ENCODE results near the gene ABHD14A.
A peak's percentile ranks its signal among the peaks of the same experiment; 100 is the strongest.

Gene ABHD14A

DNA sequence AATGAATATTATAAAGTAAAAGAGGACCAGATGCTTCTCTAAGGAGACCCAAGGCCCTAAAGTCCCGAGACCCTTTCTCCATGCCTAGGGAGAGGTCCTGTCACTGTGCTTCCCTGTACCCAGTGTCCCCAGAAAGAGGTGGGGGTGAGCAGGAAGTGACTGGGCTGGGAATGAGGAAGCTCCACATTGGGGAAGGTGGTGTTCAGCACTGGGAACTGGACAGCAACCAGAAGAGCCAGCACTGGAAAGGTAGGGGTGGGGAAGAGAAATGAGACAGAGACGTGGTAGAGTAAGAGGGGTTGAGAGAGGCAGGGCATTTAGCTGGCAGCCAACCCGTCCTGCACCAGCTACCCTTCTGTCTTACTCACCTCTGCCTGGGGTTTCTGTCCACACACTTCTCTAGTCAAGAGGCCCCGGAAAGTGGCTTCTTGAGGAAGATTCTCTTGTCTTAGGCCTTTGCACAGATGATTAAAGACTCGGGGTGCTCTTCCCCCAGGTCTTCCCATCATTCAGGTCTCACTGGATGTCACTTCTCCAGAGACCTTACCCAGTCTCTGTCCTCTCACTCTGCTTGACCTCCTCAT is 45.4 kb upstream of the ABHD14A start:
- no peak for TF ChIP-seq SNAI2 (CRISPR knock-in tag; IDR thresholded peaks at IDR 0.05)
- peak; percentile 33; the same call in 1 of the 3 replicates for ATAC-seq

DNA sequence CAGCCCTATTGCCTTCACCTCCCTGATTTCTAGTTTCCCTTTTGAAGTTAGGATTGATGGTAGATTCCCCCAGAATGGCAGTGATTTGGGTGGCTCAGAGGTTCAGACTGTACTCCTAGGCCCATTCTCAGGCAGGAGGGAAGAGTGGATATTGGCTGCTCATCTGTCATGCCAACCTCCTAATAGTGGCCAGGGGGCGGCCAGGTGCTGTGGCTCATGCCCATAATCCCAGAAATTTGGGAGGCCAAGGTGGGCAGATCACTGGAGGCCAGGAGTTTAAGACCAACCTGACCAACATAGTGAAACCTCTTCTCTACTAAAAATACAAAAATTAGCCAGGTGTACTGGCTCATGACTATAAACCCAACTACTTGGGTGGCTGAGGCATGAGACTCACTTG is 44.4 kb upstream of the ABHD14A start:
- no peak for ATAC-seq
- TF ChIP-seq, protein P1, sequence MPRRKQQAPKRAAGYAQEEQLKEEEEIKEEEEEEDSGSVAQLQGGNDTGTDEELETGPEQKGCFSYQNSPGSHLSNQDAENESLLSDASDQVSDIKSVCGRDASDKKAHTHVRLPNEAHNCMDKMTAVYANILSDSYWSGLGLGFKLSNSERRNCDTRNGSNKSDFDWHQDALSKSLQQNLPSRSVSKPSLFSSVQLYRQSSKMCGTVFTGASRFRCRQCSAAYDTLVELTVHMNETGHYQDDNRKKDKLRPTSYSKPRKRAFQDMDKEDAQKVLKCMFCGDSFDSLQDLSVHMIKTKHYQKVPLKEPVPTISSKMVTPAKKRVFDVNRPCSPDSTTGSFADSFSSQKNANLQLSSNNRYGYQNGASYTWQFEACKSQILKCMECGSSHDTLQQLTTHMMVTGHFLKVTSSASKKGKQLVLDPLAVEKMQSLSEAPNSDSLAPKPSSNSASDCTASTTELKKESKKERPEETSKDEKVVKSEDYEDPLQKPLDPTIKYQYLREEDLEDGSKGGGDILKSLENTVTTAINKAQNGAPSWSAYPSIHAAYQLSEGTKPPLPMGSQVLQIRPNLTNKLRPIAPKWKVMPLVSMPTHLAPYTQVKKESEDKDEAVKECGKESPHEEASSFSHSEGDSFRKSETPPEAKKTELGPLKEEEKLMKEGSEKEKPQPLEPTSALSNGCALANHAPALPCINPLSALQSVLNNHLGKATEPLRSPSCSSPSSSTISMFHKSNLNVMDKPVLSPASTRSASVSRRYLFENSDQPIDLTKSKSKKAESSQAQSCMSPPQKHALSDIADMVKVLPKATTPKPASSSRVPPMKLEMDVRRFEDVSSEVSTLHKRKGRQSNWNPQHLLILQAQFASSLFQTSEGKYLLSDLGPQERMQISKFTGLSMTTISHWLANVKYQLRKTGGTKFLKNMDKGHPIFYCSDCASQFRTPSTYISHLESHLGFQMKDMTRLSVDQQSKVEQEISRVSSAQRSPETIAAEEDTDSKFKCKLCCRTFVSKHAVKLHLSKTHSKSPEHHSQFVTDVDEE (CRISPR knock-in tag; IDR thresholded peaks at IDR 0.05), result no peak
- TF ChIP-seq, protein P2, sequence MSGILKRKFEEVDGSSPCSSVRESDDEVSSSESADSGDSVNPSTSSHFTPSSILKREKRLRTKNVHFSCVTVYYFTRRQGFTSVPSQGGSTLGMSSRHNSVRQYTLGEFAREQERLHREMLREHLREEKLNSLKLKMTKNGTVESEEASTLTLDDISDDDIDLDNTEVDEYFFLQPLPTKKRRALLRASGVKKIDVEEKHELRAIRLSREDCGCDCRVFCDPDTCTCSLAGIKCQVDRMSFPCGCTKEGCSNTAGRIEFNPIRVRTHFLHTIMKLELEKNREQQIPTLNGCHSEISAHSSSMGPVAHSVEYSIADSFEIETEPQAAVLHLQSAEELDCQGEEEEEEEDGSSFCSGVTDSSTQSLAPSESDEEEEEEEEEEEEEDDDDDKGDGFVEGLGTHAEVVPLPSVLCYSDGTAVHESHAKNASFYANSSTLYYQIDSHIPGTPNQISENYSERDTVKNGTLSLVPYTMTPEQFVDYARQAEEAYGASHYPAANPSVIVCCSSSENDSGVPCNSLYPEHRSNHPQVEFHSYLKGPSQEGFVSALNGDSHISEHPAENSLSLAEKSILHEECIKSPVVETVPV (CRISPR knock-in tag; IDR thresholded peaks at IDR 0.05), result no peak
- TF ChIP-seq ESRRG (CRISPR knock-in tag; IDR thresholded peaks at IDR 0.05) (no peak), ZFP30 (CRISPR knock-in tag; IDR thresholded peaks at IDR 0.05) (no peak)
- TF ChIP-seq, protein P3, sequence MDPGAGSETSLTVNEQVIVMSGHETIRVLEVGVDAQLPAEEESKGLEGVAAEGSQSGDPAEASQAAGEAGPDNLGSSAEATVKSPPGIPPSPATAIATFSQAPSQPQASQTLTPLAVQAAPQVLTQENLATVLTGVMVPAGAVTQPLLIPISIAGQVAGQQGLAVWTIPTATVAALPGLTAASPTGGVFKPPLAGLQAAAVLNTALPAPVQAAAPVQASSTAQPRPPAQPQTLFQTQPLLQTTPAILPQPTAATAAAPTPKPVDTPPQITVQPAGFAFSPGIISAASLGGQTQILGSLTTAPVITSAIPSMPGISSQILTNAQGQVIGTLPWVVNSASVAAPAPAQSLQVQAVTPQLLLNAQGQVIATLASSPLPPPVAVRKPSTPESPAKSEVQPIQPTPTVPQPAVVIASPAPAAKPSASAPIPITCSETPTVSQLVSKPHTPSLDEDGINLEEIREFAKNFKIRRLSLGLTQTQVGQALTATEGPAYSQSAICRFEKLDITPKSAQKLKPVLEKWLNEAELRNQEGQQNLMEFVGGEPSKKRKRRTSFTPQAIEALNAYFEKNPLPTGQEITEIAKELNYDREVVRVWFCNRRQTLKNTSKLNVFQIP (CRISPR knock-in tag; IDR thresholded peaks at IDR 0.05; ENCODE audit: borderline replicate concordance, low read depth), result no peak

DNA sequence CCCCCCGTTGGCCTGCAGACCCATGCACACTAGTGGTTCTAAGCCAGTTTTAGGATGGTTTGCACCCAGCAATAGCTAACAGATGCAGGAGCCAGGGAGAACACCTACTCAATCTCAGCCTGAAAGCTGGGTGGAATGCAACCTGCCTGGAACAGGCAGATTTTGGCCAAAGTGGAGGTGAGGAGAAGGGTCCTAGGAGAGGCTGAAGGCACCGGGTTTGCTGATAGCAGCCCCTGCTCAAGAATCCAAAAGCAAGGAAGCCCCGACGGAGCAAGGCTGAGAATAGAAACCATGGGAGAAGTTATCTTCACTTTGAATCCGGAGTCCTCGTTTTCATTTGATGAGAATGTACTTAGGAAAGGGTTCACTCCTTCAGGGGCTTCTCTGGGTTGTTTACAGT is 43.1 kb upstream of the ABHD14A start:
- no peak for ATAC-seq
- no peak for TF ChIP-seq OSR1 (CRISPR knock-in tag; IDR thresholded peaks at IDR 0.05)

DNA sequence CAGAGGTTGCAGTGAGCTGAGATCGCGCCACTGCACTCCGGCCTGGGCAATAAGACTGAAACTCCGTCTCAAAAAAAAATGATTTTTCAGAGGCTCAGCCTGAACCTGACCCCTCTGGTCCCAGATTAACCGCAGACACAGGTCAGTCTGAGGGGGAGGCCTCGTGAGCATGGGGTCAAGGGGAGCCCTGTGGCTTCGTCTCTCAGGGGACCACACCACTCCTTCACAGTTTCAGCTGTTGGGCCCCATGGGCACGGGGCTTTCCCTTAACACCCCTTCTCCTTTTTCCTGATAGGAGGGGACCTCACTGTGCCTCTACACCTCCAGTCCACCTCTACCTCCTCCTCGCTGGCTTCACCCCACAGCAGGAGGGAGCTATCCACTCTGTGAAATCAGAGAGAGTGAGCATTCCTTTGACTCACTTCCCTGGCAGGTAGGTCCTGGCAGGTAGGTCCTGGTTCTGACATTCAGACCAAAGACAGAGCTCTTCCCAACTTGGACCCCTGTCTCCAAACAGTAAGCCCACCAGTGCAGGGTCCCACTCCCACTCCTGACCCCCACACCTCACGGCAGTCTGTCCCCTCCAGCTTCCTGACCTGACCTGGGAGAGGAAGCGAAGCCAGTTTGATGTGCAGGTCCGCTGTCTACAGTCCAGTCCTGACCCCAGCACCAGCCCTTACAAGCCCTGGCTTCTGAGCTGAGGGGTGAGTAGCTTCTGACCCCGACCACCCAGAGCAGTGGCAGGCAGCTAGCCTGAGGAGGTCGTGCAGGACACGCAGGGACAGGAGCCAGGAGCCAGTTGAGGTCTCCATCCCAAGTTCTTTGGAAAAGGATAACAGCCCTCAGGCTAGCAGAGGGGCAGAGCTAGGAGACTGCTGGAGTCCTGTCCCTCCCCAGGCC is 42.1 kb upstream of the ABHD14A start:
- TF ChIP-seq ESRRG (CRISPR knock-in tag; IDR thresholded peaks at IDR 0.05) (no peak), ZFP3 (CRISPR knock-in tag; IDR thresholded peaks at IDR 0.05) (no peak), ZC3H10 (CRISPR knock-in tag; IDR thresholded peaks at IDR 0.05) (no peak), GLIS3 (CRISPR knock-in tag; IDR thresholded peaks at IDR 0.05) (no peak), SNAI2 (CRISPR knock-in tag; IDR thresholded peaks at IDR 0.05) (no peak), ZNF565 (CRISPR knock-in tag; conservative IDR thresholded peaks at IDR 0.05; ENCODE audit: low read depth) (no peak), TOX (CRISPR knock-in tag; IDR thresholded peaks at IDR 0.05; ENCODE audit: borderline replicate concordance) (no peak)
- ATAC-seq, result no peak

DNA sequence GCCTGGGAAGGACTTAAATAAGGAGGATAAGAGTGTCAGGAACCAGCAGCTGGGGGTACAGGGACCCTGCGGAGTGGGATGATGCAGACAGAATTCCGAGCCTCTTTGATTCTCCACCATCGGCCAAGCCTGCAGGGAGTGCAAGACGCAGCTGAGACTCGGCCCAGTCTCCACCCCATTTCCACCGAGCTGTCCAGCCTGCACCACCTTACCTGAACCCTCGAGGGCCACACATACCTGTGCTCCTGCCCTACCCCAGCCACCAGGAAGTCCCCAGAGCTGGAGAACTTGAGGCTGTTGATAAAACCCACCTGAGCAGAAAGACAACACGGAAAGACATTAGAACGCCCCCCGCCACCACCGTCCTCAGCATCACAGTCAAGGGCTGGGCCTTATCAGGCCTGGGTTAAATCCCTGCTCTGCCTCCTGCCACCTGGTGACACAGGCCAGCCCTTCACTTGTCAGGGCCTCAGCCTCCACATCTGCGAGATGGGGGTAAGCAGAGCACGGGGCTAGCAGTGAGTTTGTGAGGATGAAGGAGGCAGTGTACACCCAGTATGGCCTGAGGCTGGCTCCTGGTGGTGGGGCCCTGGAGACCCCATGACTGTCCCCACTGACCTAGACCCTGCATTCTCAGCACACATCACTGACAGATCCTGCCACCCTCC is 41.3 kb upstream of the ABHD14A start:
- no peak for ATAC-seq
- TF ChIP-seq, protein P1 (CRISPR knock-in tag; IDR thresholded peaks at IDR 0.05), result no peak
- TF ChIP-seq TCF4 (CRISPR knock-in tag; IDR thresholded peaks at IDR 0.05; ENCODE audit: borderline replicate concordance) (no peak), ISL1 (CRISPR knock-in tag; IDR thresholded peaks at IDR 0.05) (no peak), ZFP30 (CRISPR knock-in tag; IDR thresholded peaks at IDR 0.05) (no peak), BACH2 (CRISPR knock-in tag; IDR thresholded peaks at IDR 0.05; ENCODE audit: borderline replicate concordance) (no peak), ARNTL (CRISPR knock-in tag; IDR thresholded peaks at IDR 0.05; ENCODE audit: borderline replicate concordance, low read depth) (no peak), OSR1 (CRISPR knock-in tag; IDR thresholded peaks at IDR 0.05) (no peak), RARB (CRISPR knock-in tag; IDR thresholded peaks at IDR 0.05) (no peak)

Data from SK-N-SH treated with all-trans-retinoic acid at 6 μM for 48 hours (cell line).